ENCODE measurements around the gene BMP5.

Gene BMP5

DNA sequence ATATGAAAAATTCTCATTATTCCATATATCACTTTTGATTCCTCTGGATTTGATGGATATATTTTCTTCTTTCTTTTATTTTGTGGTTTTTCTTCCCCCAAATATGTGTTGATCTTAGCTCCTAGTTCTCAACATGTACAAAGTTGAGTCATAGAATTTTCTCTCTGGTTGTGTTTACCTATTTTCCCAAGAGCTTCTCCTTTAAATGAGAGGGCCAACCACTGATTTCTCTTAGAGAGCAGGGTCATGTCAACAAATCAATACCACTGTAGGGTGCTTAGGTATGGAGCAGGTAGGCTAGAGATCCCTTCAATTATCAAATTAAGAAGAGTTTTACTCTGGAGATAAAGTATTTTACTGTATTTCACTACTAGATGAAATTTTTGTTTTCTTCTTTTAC is 145.7 kb downstream of the BMP5 start:
- TF ChIP-seq ZNF274 (IDR thresholded peaks at IDR 0.05; ENCODE audit: low read depth, low read length) = no peak
- TF ChIP-seq SUZ12 (IDR thresholded peaks at IDR 0.05; ENCODE audit: extremely low read depth, insufficient read depth, insufficient read length) = no peak
- TF ChIP-seq YY1 (IDR thresholded peaks at IDR 0.05; ENCODE audit: insufficient read depth, insufficient read length) = no peak
- Histone ChIP-seq H3K27me3 (ENCODE audit: insufficient read depth, insufficient read length) (no peaks in the 10 kb centered on the region), H3K36me3 (ENCODE audit: insufficient read depth, insufficient read length, low read length) (no peaks in the 10 kb centered on the region), H3K4me3 (ENCODE audit: insufficient read length, low read depth) (no peak overlapping the region), H3K9ac (ENCODE audit: insufficient read length, low read depth) (no peak overlapping the region), H3K9me3 (ENCODE audit: insufficient read depth, low read length) (no peaks in the 10 kb centered on the region), H3K4me1 (ENCODE audit: insufficient read depth, insufficient read length) (no peaks in the 10 kb centered on the region)
- DNase-seq (ENCODE audit: low read depth, low spot score) = no peak

DNA sequence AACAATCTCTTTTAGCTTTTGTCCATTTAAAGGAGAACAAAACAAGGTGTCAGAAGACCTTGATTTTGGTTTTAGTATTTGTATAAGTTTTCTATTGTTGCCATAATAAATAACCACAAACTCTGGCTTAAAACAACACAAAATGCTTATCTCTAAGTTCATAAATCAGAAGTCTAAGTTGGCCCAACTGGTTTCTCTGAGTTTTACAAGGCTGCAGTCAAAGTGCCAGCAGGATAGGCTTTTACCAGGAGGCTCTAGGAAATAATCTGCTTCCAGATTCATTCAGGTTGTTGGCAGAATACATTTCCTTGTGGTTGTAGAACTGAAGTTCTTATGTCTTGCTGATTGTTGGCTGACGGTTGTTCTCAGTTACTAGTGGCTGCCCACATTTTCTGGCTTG is 149.2 kb downstream of the BMP5 start:
- no peaks in the 10 kb centered on the region for H3K4me1 ChIP-seq (ENCODE audit: insufficient read depth, insufficient read length)

DNA sequence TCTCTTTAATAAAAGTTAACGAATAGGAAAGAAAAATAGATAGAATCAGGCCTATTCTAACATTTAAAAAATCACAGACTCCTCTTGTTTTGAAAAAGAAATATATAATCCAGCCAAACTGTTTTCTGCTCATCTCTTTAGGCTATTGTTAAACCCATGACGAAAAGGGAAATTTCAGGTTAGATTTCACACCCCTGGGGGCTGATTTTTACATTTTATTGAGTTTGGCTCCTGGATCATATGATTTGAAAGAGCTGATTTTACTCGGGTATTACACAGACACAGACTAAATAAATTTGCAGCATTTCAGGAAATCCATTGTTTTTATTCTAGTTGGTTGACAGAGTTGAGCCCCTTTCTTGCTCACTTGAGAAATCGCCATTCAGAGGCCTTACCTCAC is 160.6 kb downstream of the BMP5 start:
- Histone ChIP-seq H3K27me3 (ENCODE audit: insufficient read depth, insufficient read length) (no peaks in the 10 kb centered on the region), H3K9me3 (ENCODE audit: insufficient read depth, low read length) (no peaks in the 10 kb centered on the region), H3K4me3 (ENCODE audit: insufficient read length, low read depth) (no peak overlapping the region), H3K9ac (ENCODE audit: insufficient read length, low read depth) (no peak overlapping the region), H3K36me3 (ENCODE audit: insufficient read depth, insufficient read length, low read length) (no peaks in the 10 kb centered on the region), H3K4me1 (ENCODE audit: insufficient read depth, insufficient read length) (no peaks in the 10 kb centered on the region)
- DNase-seq (ENCODE audit: low read depth, low spot score) = no peak
- TF ChIP-seq YY1 (IDR thresholded peaks at IDR 0.05; ENCODE audit: insufficient read depth, insufficient read length) (no peak), ZNF274 (IDR thresholded peaks at IDR 0.05; ENCODE audit: low read depth, low read length) (no peak), SUZ12 (IDR thresholded peaks at IDR 0.05; ENCODE audit: extremely low read depth, insufficient read depth, insufficient read length) (no peak)

More for the DNA sequence above, 149.2 kb downstream of the BMP5 start:
- TF ChIP-seq YY1 (IDR thresholded peaks at IDR 0.05; ENCODE audit: insufficient read depth, insufficient read length) (no peak), ZNF274 (IDR thresholded peaks at IDR 0.05; ENCODE audit: low read depth, low read length) (no peak), SUZ12 (IDR thresholded peaks at IDR 0.05; ENCODE audit: extremely low read depth, insufficient read depth, insufficient read length) (no peak)
- H3K9ac ChIP-seq (ENCODE audit: insufficient read length, low read depth) = no peak overlapping the region
- no peak for DNase-seq (ENCODE audit: low read depth, low spot score)
- no peaks in the 10 kb centered on the region for H3K9me3 ChIP-seq (ENCODE audit: insufficient read depth, low read length)
- no peak overlapping the region for H3K4me3 ChIP-seq (ENCODE audit: insufficient read length, low read depth)
- H3K36me3 ChIP-seq (ENCODE audit: insufficient read depth, insufficient read length, low read length) = no peaks in the 10 kb centered on the region
- no peaks in the 10 kb centered on the region for H3K27me3 ChIP-seq (ENCODE audit: insufficient read depth, insufficient read length)

DNA sequence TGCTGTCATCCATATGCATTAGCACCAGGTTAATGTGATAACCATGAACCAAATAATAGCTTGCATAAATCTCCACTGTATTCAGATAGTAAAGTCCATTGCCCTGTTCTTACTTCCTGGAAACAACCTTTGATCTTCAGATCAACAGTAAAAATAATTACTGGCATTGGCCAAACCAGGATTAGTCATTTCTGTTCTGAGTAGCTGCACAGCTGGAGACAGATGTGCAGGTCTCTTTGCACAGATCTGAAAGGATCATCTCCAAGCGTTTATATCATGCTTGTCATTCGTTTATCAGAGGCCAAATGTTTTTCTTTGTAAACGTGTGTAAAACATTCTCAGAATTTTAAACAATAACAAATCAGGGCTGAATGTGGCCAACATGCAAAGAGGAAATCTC is 162.0 kb downstream of the BMP5 start:
- Histone ChIP-seq H3K9ac (ENCODE audit: insufficient read length, low read depth) (no peak overlapping the region), H3K4me1 (ENCODE audit: insufficient read depth, insufficient read length) (no peaks in the 10 kb centered on the region), H3K9me3 (ENCODE audit: insufficient read depth, low read length) (no peaks in the 10 kb centered on the region), H3K4me3 (ENCODE audit: insufficient read length, low read depth) (no peak overlapping the region), H3K36me3 (ENCODE audit: insufficient read depth, insufficient read length, low read length) (no peaks in the 10 kb centered on the region), H3K27me3 (ENCODE audit: insufficient read depth, insufficient read length) (no peaks in the 10 kb centered on the region)
- no peak for DNase-seq (ENCODE audit: low read depth, low spot score)
- TF ChIP-seq ZNF274 (IDR thresholded peaks at IDR 0.05; ENCODE audit: low read depth, low read length) (no peak), YY1 (IDR thresholded peaks at IDR 0.05; ENCODE audit: insufficient read depth, insufficient read length) (no peak), SUZ12 (IDR thresholded peaks at IDR 0.05; ENCODE audit: extremely low read depth, insufficient read depth, insufficient read length) (no peak)

DNA sequence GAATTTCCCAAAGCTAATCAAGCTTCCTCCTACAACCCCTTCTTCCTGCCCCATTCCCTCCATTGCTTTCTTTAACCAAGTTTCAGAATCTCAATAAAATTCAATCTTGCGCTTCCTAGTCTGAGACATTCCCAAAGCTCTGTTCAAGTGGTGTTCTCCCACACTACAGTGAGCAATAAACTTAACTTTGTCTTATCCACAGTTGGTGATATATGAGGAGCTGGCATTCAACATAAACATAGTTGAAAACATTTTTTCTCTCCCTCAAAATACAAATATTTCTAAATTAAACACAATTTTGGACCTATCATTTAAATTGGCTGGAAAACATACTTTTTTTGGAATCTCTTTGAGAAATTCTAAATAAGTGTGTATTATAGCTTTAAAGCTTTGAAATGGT is 166.7 kb downstream of the BMP5 start:
- Histone ChIP-seq H3K27me3 (ENCODE audit: insufficient read depth, insufficient read length) (no peaks in the 10 kb centered on the region), H3K9ac (ENCODE audit: insufficient read length, low read depth) (no peak overlapping the region), H3K36me3 (ENCODE audit: insufficient read depth, insufficient read length, low read length) (no peaks in the 10 kb centered on the region), H3K4me3 (ENCODE audit: insufficient read length, low read depth) (no peak overlapping the region), H3K9me3 (ENCODE audit: insufficient read depth, low read length) (peaks cover 13% of the 10 kb centered on the region), H3K4me1 (ENCODE audit: insufficient read depth, insufficient read length) (no peaks in the 10 kb centered on the region)
- no peak for DNase-seq (ENCODE audit: low read depth, low spot score)
- TF ChIP-seq SUZ12 (IDR thresholded peaks at IDR 0.05; ENCODE audit: extremely low read depth, insufficient read depth, insufficient read length) (no peak), YY1 (IDR thresholded peaks at IDR 0.05; ENCODE audit: insufficient read depth, insufficient read length) (no peak), ZNF274 (IDR thresholded peaks at IDR 0.05; ENCODE audit: low read depth, low read length) (no peak)

DNA sequence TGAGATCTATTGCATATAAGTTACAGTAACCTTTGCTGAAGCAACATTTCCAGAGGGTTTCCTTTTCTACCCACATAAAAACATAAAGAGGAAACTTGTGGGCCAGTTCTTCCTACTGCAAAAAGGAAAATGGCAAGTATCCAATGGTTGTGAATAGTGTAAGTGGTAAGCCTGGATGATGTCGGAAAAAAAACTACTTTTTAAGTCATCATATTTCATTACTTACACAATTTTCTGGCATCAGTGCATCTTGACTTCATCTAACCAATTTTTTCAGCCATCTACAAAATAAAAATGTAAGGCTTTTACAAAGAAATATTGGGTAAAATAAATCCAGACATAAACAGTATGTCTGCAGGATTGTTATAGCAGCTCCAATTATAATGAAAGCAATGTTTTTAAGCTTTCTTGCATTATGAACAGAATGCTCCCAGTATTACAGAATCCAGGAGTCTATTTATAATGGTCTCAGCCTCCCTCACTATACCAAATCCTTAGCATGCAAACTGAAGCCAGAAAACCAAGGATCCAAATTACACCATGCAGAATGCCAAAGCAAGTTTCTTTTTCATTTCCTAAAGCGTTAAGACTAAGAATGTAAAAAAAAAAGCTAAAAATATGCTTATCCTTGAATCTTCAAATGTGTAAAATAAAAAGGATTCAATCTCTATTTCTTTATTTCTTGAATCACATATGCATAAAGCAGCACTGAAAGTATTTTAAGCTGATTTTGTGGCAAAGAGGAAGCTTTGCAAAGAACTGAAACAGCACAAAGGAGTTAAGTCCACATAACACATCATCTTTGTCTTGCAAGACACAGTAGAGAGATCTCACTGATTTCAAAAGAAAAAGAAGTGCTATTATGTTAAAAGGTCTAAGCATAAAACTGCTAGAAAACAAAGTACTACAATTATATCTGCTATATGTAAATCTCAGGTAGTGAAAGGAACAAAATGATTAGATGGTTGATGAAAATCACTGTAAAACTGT is 169.6 kb downstream of the BMP5 start:
- Histone ChIP-seq H3K9me3 (ENCODE audit: insufficient read depth, low read length) (peaks cover 13% of the 10 kb centered on the region), H3K4me1 (ENCODE audit: insufficient read depth, insufficient read length) (no peaks in the 10 kb centered on the region), H3K4me3 (ENCODE audit: insufficient read length, low read depth) (no peak overlapping the region), H3K27me3 (ENCODE audit: insufficient read depth, insufficient read length) (no peaks in the 10 kb centered on the region), H3K36me3 (ENCODE audit: insufficient read depth, insufficient read length, low read length) (no peaks in the 10 kb centered on the region), H3K9ac (ENCODE audit: insufficient read length, low read depth) (no peak overlapping the region)
- no peak for DNase-seq (ENCODE audit: low read depth, low spot score)
- no peak for TF ChIP-seq SUZ12 (IDR thresholded peaks at IDR 0.05; ENCODE audit: extremely low read depth, insufficient read depth, insufficient read length)
- TF ChIP-seq YY1 (IDR thresholded peaks at IDR 0.05; ENCODE audit: insufficient read depth, insufficient read length) = no peak
- TF ChIP-seq ZNF274 (IDR thresholded peaks at IDR 0.05; ENCODE audit: low read depth, low read length) = no peak

DNA sequence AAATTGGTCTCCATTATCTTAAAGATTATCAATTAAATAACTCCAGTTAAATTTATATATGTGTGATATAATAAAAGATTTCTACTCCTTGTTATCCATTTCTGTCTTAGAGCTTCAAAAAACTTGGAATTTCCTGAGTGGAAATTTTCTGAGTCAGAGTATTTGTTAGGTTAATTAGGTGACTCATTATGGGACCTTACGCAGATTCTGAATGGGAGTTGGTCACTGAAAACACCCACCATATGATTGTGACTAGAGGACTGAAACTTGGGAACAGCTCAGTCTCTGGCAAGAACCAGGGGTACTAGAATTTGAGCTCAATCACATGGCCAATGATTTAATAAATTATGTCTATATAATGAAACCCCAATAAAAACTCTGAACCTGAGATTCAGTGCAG is 171.0 kb downstream of the BMP5 start:
- no peak for TF ChIP-seq ZNF274 (IDR thresholded peaks at IDR 0.05; ENCODE audit: low read depth, low read length)
- TF ChIP-seq SUZ12 (IDR thresholded peaks at IDR 0.05; ENCODE audit: extremely low read depth, insufficient read depth, insufficient read length) = no peak
- no peak for TF ChIP-seq YY1 (IDR thresholded peaks at IDR 0.05; ENCODE audit: insufficient read depth, insufficient read length)
- no peak for DNase-seq (ENCODE audit: low read depth, low spot score)
- Histone ChIP-seq H3K9ac (ENCODE audit: insufficient read length, low read depth) (no peak overlapping the region), H3K27me3 (ENCODE audit: insufficient read depth, insufficient read length) (no peaks in the 10 kb centered on the region), H3K36me3 (ENCODE audit: insufficient read depth, insufficient read length, low read length) (no peaks in the 10 kb centered on the region), H3K4me3 (ENCODE audit: insufficient read length, low read depth) (no peak overlapping the region), H3K4me1 (ENCODE audit: insufficient read depth, insufficient read length) (no peaks in the 10 kb centered on the region), H3K9me3 (ENCODE audit: insufficient read depth, low read length) (peaks cover 13% of the 10 kb centered on the region)

Data from NT2/D1 (cell line).